Right cardiac atrium (tissue), 5 donors: ENCODE data around the gene HSD17B8. TPM values are rescaled to one million over a fixed set of nuclear protein-coding genes. Genes with fewer than 3 reads are reported as not detected.

Experiments used
- ATAC-seq, 2 donors: fragments of 200-7000 bp; cut with Tn5 transposase; one replicate each; pipeline versions ENCODE4 v1.8.0 to v1.9.1; 2020; ENCODE audit warnings: moderate library complexity in 2 of 2, mild to moderate bottlenecking in 1 of 2
- DNase-seq, 3 donors: peaks; one replicate each; pipeline ENCODE4 v3.0.0-alpha.2; 2020
- H3K27ac ChIP-seq: one replicate; pipeline ENCODE4 v1.5.1; 2013; ENCODE audit warnings: mild to moderate bottlenecking, low read length, control low read depth, moderate library complexity
- H3K27me3 ChIP-seq: one replicate; pipeline ENCODE4 v1.6.1; 2013; ENCODE audit not compliant: control insufficient read depth, insufficient read depth
- H3K4me1 ChIP-seq: one replicate; pipeline ENCODE4 v1.6.1; 2013; ENCODE audit warnings: low read length; ENCODE audit not compliant: control insufficient read depth, insufficient read depth
- H3K4me3 ChIP-seq: one replicate; pipeline ENCODE4 v1.5.1; 2013; ENCODE audit warnings: low read length, control low read depth
- H3K9me3 ChIP-seq: one replicate; pipeline ENCODE4 v1.6.1; 2013; ENCODE audit warnings: low read length; ENCODE audit not compliant: control insufficient read depth
- WGBS: extraction: QIAGEN DNeasy Blood & Tissue Kit; methylation state at CpG from one replicate; pipeline ENCODE4 v1.1.7; 2013; 5-methylcytosine and 5-hydroxymethylcytosine counted together
- intact Hi-C, 4 donors: fragments of 100-400 bp; cut with DNase I; formaldehyde crosslinking; loops; one replicate each; pipeline versions ENCODE4 v1.11.0 to v1.14.0; 2022 to 2023
- polyA plus RNA-seq: library from polyadenylated mRNA; stranded (reverse); fragments of 200-250 nt; gene quantifications from one replicate; pipeline ENCODE4 v1.2.3, GENCODE V29; 2013
- total RNA-seq, 4 donors: library from RNA; stranded (reverse); fragmentation: NEBNext Ultra II Directional; extraction: Animal tissue kit (Norgen Biotek cat#: 25700); gene quantifications; one replicate each; pipeline ENCODE4 v1.2.1, GENCODE V29; 2021
- donor health status: healthy with polysubstance abuse.
- donor health status: DM: no; HTN: yes; CAD: no.
- donor health status: DM: no; HTN: no; CAD: no.
- donor health status: DM: no; HTN: yes; CAD: no; lungs with severe emphysema.
- donor health status: DM: yes; HTN: yes; CAD: no.

The HSD17B8 gene
- total and polyA plus RNA-seq, 5 donors = 16.9 to 20.2 (median 18.4) TPM

GRCh38 chr6:33207552-33208090 is 3.2 kb downstream of the HSD17B8 start:
- Histone ChIP-seq H3K4me3 (peak overlapping the region; percentile 86), H3K27me3 (no peaks in the 10 kb centered on the region), H3K9me3 (no peaks in the 10 kb centered on the region), H3K27ac (peak overlapping the region; percentile 38), H3K4me1 (peaks cover 11% of the 10 kb centered on the region)
- intact Hi-C loops = no loop called here
- DNase-seq = peak; percentile 66 to 84 (median 84)
- ATAC-seq = peak; percentile 13 to 31
- WGBS = 1% methylated on average over 29 of the region's 29 CpGs

- H3K4me1 ChIP-seq = peaks cover 11% of the 10 kb centered on the region
- WGBS = under 1% methylated on average over 86 of the region's 86 CpGs
- peak within 1 kb of the TSS; percentile 86 for H3K4me3 ChIP-seq
- peak within 1 kb of the TSS; percentile 72 for H3K27ac ChIP-seq
- DNase-seq (peak; percentile 90 to 97 (median 96)), ATAC-seq (peak; percentile 83 to 86)
- intact Hi-C loops = no loop called here
- no peaks in the 10 kb centered on the region for H3K9me3 ChIP-seq
- H3K27me3 ChIP-seq = no peaks in the 10 kb centered on the region
Measured at GRCh38 chr6:33208091-33208967, 3.9 kb downstream of the HSD17B8 start, which contains the start of gene RING1. Gene RING1, plus strand, starts transcription at chr6:33208500. Its CDS starts 323 bp downstream, at chr6:33208823.

- H3K4me1 ChIP-seq = peaks cover 6% of the 10 kb centered on the region
- DNase-seq (no peak), ATAC-seq (no peak)
- no peaks in the 10 kb centered on the region for H3K9me3 ChIP-seq
- no peaks in the 10 kb centered on the region for H3K27me3 ChIP-seq
- H3K4me3 ChIP-seq = no peak overlapping the region
- intact Hi-C loops = no loop called here
- H3K27ac ChIP-seq = no peak overlapping the region
- 91% methylated on average over 10 of the region's 10 CpGs for WGBS
Measured at GRCh38 chr6:33209856-33210255, 5.4 kb downstream of the HSD17B8 start.

- DNase-seq (no peak), ATAC-seq (no peak)
- Histone ChIP-seq H3K4me3 (no peak overlapping the region), H3K27ac (no peak overlapping the region), H3K9me3 (no peaks in the 10 kb centered on the region), H3K4me1 (no peaks in the 10 kb centered on the region), H3K27me3 (no peaks in the 10 kb centered on the region)
- WGBS = 79% methylated on average over 17 of the region's 17 CpGs
- intact Hi-C loops = no loop called here
Measured at GRCh38 chr6:33211136-33211535, 6.7 kb downstream of the HSD17B8 start.

- H3K4me3 ChIP-seq = no peak overlapping the region
- ATAC-seq (no peak), DNase-seq (peak in 1 of 3 donors; percentile 15)
- intact Hi-C loops = no loop called here
- H3K27ac ChIP-seq = no peak overlapping the region
- no peaks in the 10 kb centered on the region for H3K4me1 ChIP-seq
- WGBS = 81% methylated on average over 18 of the region's 18 CpGs
- H3K9me3 ChIP-seq = no peaks in the 10 kb centered on the region
- H3K27me3 ChIP-seq = no peaks in the 10 kb centered on the region
Measured at GRCh38 chr6:33211666-33212422, 7.4 kb downstream of the HSD17B8 start.

- Histone ChIP-seq H3K9me3 (no peaks in the 10 kb centered on the region), H3K27me3 (no peaks in the 10 kb centered on the region), H3K27ac (no peak overlapping the region), H3K4me1 (no peaks in the 10 kb centered on the region), H3K4me3 (peak overlapping the region; percentile 62)
- ATAC-seq (no peak), DNase-seq (no peak)
- intact Hi-C loops = no loop called here
- 4% methylated on average over 6 of the region's 6 CpGs for WGBS
Measured at GRCh38 chr6:33212857-33213165, 8.4 kb downstream of the HSD17B8 start.

GRCh38 chr6:33213166-33213988 is 8.9 kb downstream of the HSD17B8 start:
- intact Hi-C loops = no loop called here
- ATAC-seq = peak; percentile 42 to 47
- peak overlapping the region; percentile 62 for H3K4me3 ChIP-seq

GRCh38 chr6:33213989-33214335 is 9.5 kb downstream of the HSD17B8 start:
- H3K4me3 ChIP-seq = peak overlapping the region; percentile 62
- peak in 1 of 2 donors; percentile 15 for ATAC-seq
- WGBS = 14% methylated on average over 9 of the region's 9 CpGs
- no peaks in the 10 kb centered on the region for H3K4me1 ChIP-seq
- no peaks in the 10 kb centered on the region for H3K9me3 ChIP-seq
- H3K27me3 ChIP-seq = no peaks in the 10 kb centered on the region
- intact Hi-C loops = no loop called here
- H3K27ac ChIP-seq = no peak overlapping the region
- DNase-seq = peak in 1 of 3 donors; percentile 40

More at GRCh38 chr6:33213166-33213988, 8.9 kb downstream of the HSD17B8 start:
- WGBS = under 1% methylated on average over 43 of the region's 43 CpGs
- H3K4me1 ChIP-seq = no peaks in the 10 kb centered on the region
- H3K9me3 ChIP-seq = no peaks in the 10 kb centered on the region
- no peaks in the 10 kb centered on the region for H3K27me3 ChIP-seq
- no peak overlapping the region for H3K27ac ChIP-seq
- DNase-seq = peak; percentile 34 to 77 (median 76)

GRCh38 chr6:33215271-33216116 is 11.0 kb downstream of the HSD17B8 start:
- intact Hi-C loops = no loop called here
- DNase-seq (no peak), ATAC-seq (no peak)
- Histone ChIP-seq H3K27ac (no peak overlapping the region), H3K27me3 (no peaks in the 10 kb centered on the region), H3K4me1 (no peaks in the 10 kb centered on the region), H3K9me3 (no peaks in the 10 kb centered on the region), H3K4me3 (no peak overlapping the region)
- 77% methylated on average over 9 of the region's 9 CpGs for WGBS

- ATAC-seq = no peak
- intact Hi-C loops = no loop called here
Measured at GRCh38 chr6:33216117-33216649, 11.7 kb downstream of the HSD17B8 start.

More at GRCh38 chr6:33216117-33216649, 11.7 kb downstream of the HSD17B8 start:
- Histone ChIP-seq H3K4me3 (no peak overlapping the region), H3K27ac (no peak overlapping the region), H3K27me3 (no peaks in the 10 kb centered on the region), H3K9me3 (no peaks in the 10 kb centered on the region), H3K4me1 (no peaks in the 10 kb centered on the region)
- no peak for DNase-seq
- 82% methylated on average over 4 of the region's 4 CpGs for WGBS
